ENCODE measurements around the gene PNMA8B.

DNA sequence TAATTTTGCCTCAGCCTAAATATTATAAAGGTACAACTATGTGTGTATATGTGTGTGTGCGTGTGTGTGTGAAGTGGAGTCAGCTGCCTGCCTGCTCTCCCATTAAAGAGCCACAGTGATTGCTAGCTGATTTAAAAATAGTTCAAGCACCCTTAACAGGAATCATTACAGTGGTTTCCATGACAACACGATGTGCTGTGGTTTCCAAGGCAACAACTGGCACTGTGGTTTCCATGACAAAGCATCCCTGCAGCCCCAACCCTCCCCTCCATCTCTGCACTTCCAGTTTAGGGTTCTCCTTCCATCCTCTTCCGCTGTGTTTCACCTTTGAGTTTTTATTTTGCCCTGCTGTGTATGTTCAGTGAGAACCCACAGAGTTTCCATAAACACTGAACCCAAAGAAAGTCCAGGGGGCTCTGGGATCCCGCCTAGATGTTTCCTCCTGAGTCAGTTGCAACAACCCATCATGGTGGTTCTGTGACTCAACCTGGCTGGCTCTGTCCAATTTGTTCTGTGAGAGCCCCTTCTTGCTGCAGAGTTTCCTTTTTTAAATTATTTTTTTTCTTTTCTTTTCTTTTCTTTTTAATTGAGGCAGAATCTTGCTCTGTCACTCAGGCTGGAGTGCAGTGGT is 17.2 kb downstream of the PNMA8B start:
- TF ChIP-seq, protein P1, sequence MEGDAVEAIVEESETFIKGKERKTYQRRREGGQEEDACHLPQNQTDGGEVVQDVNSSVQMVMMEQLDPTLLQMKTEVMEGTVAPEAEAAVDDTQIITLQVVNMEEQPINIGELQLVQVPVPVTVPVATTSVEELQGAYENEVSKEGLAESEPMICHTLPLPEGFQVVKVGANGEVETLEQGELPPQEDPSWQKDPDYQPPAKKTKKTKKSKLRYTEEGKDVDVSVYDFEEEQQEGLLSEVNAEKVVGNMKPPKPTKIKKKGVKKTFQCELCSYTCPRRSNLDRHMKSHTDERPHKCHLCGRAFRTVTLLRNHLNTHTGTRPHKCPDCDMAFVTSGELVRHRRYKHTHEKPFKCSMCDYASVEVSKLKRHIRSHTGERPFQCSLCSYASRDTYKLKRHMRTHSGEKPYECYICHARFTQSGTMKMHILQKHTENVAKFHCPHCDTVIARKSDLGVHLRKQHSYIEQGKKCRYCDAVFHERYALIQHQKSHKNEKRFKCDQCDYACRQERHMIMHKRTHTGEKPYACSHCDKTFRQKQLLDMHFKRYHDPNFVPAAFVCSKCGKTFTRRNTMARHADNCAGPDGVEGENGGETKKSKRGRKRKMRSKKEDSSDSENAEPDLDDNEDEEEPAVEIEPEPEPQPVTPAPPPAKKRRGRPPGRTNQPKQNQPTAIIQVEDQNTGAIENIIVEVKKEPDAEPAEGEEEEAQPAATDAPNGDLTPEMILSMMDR (IDR thresholded peaks at IDR 0.05): no peak
- TF ChIP-seq POLR2A (IDR thresholded peaks at IDR 0.05; ENCODE audit: low read depth): no peak
- no peak for TF ChIP-seq POLR2AphosphoS5 (IDR thresholded peaks at IDR 0.05)
- no peak for TF ChIP-seq EP300 (IDR thresholded peaks at IDR 0.05)

Data from esophagus muscularis mucosa (tissue), 4 donors.